ENCODE results near the gene MYLK4.

Gene MYLK4

GRCh38 chr6:2781685-2782355 is 31.1 kb upstream of the MYLK4 start:
- TF ChIP-seq EZH2phosphoT487 (IDR thresholded peaks at IDR 0.05; ENCODE audit: borderline replicate concordance) = no peak
- TF ChIP-seq, protein P1, sequence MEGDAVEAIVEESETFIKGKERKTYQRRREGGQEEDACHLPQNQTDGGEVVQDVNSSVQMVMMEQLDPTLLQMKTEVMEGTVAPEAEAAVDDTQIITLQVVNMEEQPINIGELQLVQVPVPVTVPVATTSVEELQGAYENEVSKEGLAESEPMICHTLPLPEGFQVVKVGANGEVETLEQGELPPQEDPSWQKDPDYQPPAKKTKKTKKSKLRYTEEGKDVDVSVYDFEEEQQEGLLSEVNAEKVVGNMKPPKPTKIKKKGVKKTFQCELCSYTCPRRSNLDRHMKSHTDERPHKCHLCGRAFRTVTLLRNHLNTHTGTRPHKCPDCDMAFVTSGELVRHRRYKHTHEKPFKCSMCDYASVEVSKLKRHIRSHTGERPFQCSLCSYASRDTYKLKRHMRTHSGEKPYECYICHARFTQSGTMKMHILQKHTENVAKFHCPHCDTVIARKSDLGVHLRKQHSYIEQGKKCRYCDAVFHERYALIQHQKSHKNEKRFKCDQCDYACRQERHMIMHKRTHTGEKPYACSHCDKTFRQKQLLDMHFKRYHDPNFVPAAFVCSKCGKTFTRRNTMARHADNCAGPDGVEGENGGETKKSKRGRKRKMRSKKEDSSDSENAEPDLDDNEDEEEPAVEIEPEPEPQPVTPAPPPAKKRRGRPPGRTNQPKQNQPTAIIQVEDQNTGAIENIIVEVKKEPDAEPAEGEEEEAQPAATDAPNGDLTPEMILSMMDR (conservative IDR thresholded peaks at IDR 0.05; ENCODE audit: low read length) = no peak
- Histone ChIP-seq H3K36me3 (ENCODE audit: insufficient read depth, low read length) (peaks cover 79% of the 10 kb centered on the region; the same call in 1 of the 2 replicates), H3K9me2 (replicated peaks; ENCODE audit: low read depth, low read length) (no peaks in the 10 kb centered on the region), H3K79me2 (ENCODE audit: insufficient read depth, low read length) (peaks cover 88% of the 10 kb centered on the region), H3K4me1 (ENCODE audit: insufficient read depth, low read length, poor library complexity, severe bottlenecking) (peaks cover 37% of the 10 kb centered on the region), H2AFZ (ENCODE audit: low read length) (no peak overlapping the region), H3K4me3 (ENCODE audit: low read length, poor library complexity, severe bottlenecking) (no peak overlapping the region), H3K27me3 (ENCODE audit: insufficient read depth, low read length, poor library complexity, severe bottlenecking) (no peaks in the 10 kb centered on the region), H3K9ac (ENCODE audit: low read depth, low read length, poor library complexity, severe bottlenecking) (peak overlapping the region; percentile 38), H3K9me3 (ENCODE audit: insufficient read depth, low read depth, low read length) (no peaks in the 10 kb centered on the region), H3F3A (ENCODE audit: low read depth) (no peaks in the 10 kb centered on the region), H4K20me1 (ENCODE audit: insufficient read depth, low read length, poor library complexity, severe bottlenecking) (no peaks in the 10 kb centered on the region), H3K4me2 (ENCODE audit: low read depth, low read length, poor library complexity, severe bottlenecking) (no peak overlapping the region)

GRCh38 chr6:2780102-2780737 is 29.5 kb upstream of the MYLK4 start:
- Histone ChIP-seq H4K20me1 (ENCODE audit: insufficient read depth, low read length, poor library complexity, severe bottlenecking) (peaks cover 12% of the 10 kb centered on the region), H3K4me3 (ENCODE audit: low read length, poor library complexity, severe bottlenecking) (no peak overlapping the region)
- TF ChIP-seq, protein P1 (conservative IDR thresholded peaks at IDR 0.05; ENCODE audit: low read length) = no peak
- no peak for TF ChIP-seq EZH2phosphoT487 (IDR thresholded peaks at IDR 0.05; ENCODE audit: borderline replicate concordance)

DNA sequence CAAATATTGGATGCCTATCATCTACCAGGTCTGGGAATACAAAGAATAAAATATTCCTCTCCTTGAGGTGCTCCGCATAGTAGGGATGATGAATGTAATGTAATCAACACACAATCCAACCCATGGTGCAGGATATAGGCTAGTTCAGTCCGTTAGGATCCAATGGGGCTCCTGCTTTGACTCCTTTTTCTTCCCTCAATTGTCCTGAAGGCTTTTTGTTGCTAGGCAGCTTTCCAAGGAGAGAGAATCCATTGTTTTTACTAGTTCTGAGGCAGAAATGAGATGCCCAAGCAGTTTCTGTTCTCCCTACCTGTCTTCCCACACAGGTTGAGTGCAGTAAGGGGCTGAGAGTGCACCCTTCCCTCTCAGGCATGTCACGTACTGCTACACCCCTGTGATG is 26.5 kb upstream of the MYLK4 start:
- Histone ChIP-seq H3K36me3 (ENCODE audit: insufficient read depth, low read length) (peaks cover 74% of the 10 kb centered on the region; the same call in 1 of the 2 replicates), H2AFZ (ENCODE audit: low read length) (no peak overlapping the region), H3K9ac (ENCODE audit: low read depth, low read length, poor library complexity, severe bottlenecking) (no peak overlapping the region), H3K4me2 (ENCODE audit: low read depth, low read length, poor library complexity, severe bottlenecking) (peak overlapping the region; percentile 21), H3F3A (ENCODE audit: low read depth) (no peaks in the 10 kb centered on the region), H3K4me1 (ENCODE audit: insufficient read depth, low read length, poor library complexity, severe bottlenecking) (peaks cover 42% of the 10 kb centered on the region), H3K4me3 (ENCODE audit: low read length, poor library complexity, severe bottlenecking) (no peak overlapping the region), H4K20me1 (ENCODE audit: insufficient read depth, low read length, poor library complexity, severe bottlenecking) (peaks cover 34% of the 10 kb centered on the region), H3K27me3 (ENCODE audit: insufficient read depth, low read length, poor library complexity, severe bottlenecking) (no peaks in the 10 kb centered on the region), H3K9me3 (ENCODE audit: insufficient read depth, low read depth, low read length) (no peaks in the 10 kb centered on the region), H3K79me2 (ENCODE audit: insufficient read depth, low read length) (peaks cover 99% of the 10 kb centered on the region), H3K9me2 (replicated peaks; ENCODE audit: low read depth, low read length) (no peaks in the 10 kb centered on the region)
- TF ChIP-seq, protein P1 (conservative IDR thresholded peaks at IDR 0.05; ENCODE audit: low read length) = no peak
- TF ChIP-seq EZH2phosphoT487 (IDR thresholded peaks at IDR 0.05; ENCODE audit: borderline replicate concordance) = no peak

More at GRCh38 chr6:2780102-2780737, 29.5 kb upstream of the MYLK4 start:
- peaks cover 67% of the 10 kb centered on the region; the same call in 1 of the 2 replicates for H3K36me3 ChIP-seq (ENCODE audit: insufficient read depth, low read length)
- peaks cover 89% of the 10 kb centered on the region for H3K79me2 ChIP-seq (ENCODE audit: insufficient read depth, low read length)
- peaks cover 41% of the 10 kb centered on the region for H3K4me1 ChIP-seq (ENCODE audit: insufficient read depth, low read length, poor library complexity, severe bottlenecking)
- no peaks in the 10 kb centered on the region for H3F3A ChIP-seq (ENCODE audit: low read depth)
- H2AFZ ChIP-seq (ENCODE audit: low read length) = no peak overlapping the region
- no peaks in the 10 kb centered on the region for H3K27me3 ChIP-seq (ENCODE audit: insufficient read depth, low read length, poor library complexity, severe bottlenecking)
- H3K4me2 ChIP-seq (ENCODE audit: low read depth, low read length, poor library complexity, severe bottlenecking) = no peak overlapping the region
- H3K9me2 ChIP-seq (replicated peaks; ENCODE audit: low read depth, low read length) = no peaks in the 10 kb centered on the region
- no peaks in the 10 kb centered on the region for H3K9me3 ChIP-seq (ENCODE audit: insufficient read depth, low read depth, low read length)
- no peak overlapping the region for H3K9ac ChIP-seq (ENCODE audit: low read depth, low read length, poor library complexity, severe bottlenecking)

All from Loucy (cell line).